Vagina (tissue), 2 donors: ENCODE results near the gene SEMA4A. TPM values are rescaled to one million over a fixed set of nuclear protein-coding genes. Genes with fewer than 3 reads are reported as not detected.

Experiments
- DNase-seq, 2 donors: peaks; one replicate each; pipeline ENCODE4 v3.0.0-alpha.2; 2017; ENCODE audit errors: extremely low spot score in 2 of 2
- H3K27ac ChIP-seq: fragments of 200-600 bp; sonication (generic); one replicate; pipeline ENCODE4 v1.5.1; 2019
- H3K27me3 ChIP-seq: fragments of 200-600 bp; sonication (generic); one replicate; pipeline ENCODE4 v1.5.1; 2019
- H3K36me3 ChIP-seq, 2 donors: fragments of 200-600 bp; sonication (generic); one replicate each; pipeline ENCODE4 v1.5.1; 2017 to 2019
- H3K4me1 ChIP-seq: fragments of 200-600 bp; sonication (generic); one replicate; pipeline ENCODE4 v1.5.1; 2019
- H3K4me3 ChIP-seq, 2 donors: fragments of 200-600 bp; sonication (generic); 1 replicate in 1 of 2; 2 replicates in 1 of 2; pipeline ENCODE4 v1.5.1; 2016 to 2019
- H3K9me3 ChIP-seq: fragments of 200-600 bp; sonication (generic); one replicate; pipeline ENCODE4 v1.5.1; 2019
- CTCF ChIP-seq, 3 experiments: fragments of 450-650 bp in 2 of 3; fragments of 200-600 bp in 1 of 3; sonication (generic) in 1 of 3; IDR thresholded peaks; one replicate each; pipeline ENCODE4 v1.5.1; 2017 to 2019; ENCODE audit warnings: antibody characterized with exemption in 3 of 3, mild to moderate bottlenecking in 2 of 3, moderate library complexity in 2 of 3
- POLR2A ChIP-seq, 2 donors: fragments of 450-650 bp; IDR thresholded peaks; one replicate each; pipeline ENCODE4 v1.6.1; 2017; ENCODE audit warnings: antibody characterized with exemption in 2 of 2, mild to moderate bottlenecking in 2 of 2, moderate library complexity in 2 of 2
- POLR2AphosphoS5 ChIP-seq, 2 donors: sonication (generic); formaldehyde crosslinking; IDR thresholded peaks; one replicate each; pipeline ENCODE4 v1.9.0; 2017; ENCODE audit warnings: antibody characterized with exemption in 2 of 2, mild to moderate bottlenecking in 2 of 2, low read depth in 1 of 2; ENCODE audit not compliant: insufficient read depth in 1 of 2
- intact Hi-C: fragments of 100-400 bp; cut with DNase I; formaldehyde crosslinking; loops from one replicate; pipeline ENCODE4 v1.15.1; 2023
- total RNA-seq: library from RNA; depleted of rRNA; stranded (reverse); fragments of >200 nt; gene quantifications from one replicate; pipeline ENCODE4 v1.2.3, GENCODE V29; 2016

The SEMA4A gene
- total RNA-seq, 1 donor from 2014 or later: 18.7 TPM

DNA sequence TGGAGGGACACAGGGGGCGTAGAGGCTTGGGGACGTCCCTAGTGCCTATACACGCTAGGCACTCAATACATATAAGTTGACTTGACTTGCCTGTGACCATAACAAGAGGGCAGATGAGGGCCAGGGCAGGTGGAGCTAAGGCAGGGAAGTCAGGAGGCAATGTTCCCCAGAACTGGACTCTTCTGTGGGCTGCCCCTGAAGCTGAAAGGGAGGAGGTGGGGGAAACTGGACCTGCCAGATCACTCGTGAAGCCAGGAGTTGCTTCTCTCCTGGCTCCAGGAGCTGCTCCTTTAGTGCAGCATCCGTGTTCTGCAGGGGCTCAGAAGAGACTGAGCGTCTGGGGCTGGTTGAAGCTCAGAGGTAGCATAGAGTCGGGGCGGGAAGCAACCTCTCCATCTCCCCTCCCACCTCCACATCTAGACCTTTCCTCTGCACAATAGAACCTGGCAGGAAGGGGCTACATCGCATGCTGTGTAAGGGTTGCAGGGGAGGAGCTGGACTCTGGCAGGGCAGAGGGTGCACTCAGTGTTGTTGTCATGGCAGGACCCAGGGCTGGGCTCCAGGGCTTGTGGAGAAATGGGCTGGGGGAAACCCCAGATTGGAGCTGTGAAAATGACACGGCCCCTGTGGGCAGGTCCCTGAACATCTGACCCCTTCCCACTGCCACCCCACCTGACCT, 2.9 kb upstream of the SEMA4A start:
- Histone ChIP-seq H3K36me3 (no peaks in the 10 kb centered on the region), H3K27me3 (no peaks in the 10 kb centered on the region), H3K9me3 (no peaks in the 10 kb centered on the region), H3K27ac (no peak overlapping the region), H3K4me3 (no peak overlapping the region), H3K4me1 (peaks cover 27% of the 10 kb centered on the region)
- intact Hi-C loops: no loop called here
- DNase-seq: no peak
- no peak for TF ChIP-seq POLR2AphosphoS5 (IDR thresholded peaks at IDR 0.05; ENCODE audit: insufficient read depth in 1 of 2, low read depth in 1 of 2)
- no peak for TF ChIP-seq POLR2A (IDR thresholded peaks at IDR 0.05)
- no peak for TF ChIP-seq CTCF (IDR thresholded peaks at IDR 0.05)

DNA sequence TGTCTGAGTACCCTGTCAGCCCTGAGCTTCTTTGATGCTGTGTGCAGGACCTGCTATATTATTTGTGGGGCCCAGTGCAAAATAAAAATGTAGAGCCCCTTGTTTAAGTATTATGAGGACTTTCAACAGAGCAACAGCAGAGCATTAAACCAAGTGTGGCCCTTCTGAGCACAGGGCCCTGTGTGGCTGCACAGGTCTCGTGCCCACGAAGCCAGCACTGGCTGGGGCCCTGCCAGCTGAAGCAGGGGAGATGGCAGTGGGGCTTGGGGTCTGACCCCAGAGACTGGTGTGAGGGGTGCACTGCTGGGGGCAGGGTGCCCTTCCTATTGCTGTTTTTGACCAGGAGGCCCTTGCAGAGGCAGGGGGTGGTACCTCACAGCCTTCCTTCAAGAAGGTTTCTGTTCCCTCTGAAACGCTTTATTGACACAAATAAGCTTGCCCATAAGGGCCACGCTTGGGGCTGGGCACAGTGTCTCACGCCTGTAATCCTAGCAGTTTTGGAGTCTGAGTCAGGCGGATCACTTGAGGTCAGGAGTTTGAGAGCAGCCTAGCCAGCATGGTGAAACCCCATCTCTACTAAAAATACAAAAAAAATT, 2.2 kb upstream of the SEMA4A start:
- peaks cover 20% of the 10 kb centered on the region for H3K4me1 ChIP-seq
- DNase-seq: no peak
- no peaks in the 10 kb centered on the region for H3K9me3 ChIP-seq
- H3K4me3 ChIP-seq: no peak overlapping the region
- TF ChIP-seq POLR2A (IDR thresholded peaks at IDR 0.05) (no peak), POLR2AphosphoS5 (IDR thresholded peaks at IDR 0.05; ENCODE audit: insufficient read depth in 1 of 2, low read depth in 1 of 2) (no peak), CTCF (IDR thresholded peaks at IDR 0.05) (no peak)
- intact Hi-C loops: no loop called here
- no peaks in the 10 kb centered on the region for H3K27me3 ChIP-seq
- H3K27ac ChIP-seq: no peak overlapping the region
- no peaks in the 10 kb centered on the region for H3K36me3 ChIP-seq

DNA sequence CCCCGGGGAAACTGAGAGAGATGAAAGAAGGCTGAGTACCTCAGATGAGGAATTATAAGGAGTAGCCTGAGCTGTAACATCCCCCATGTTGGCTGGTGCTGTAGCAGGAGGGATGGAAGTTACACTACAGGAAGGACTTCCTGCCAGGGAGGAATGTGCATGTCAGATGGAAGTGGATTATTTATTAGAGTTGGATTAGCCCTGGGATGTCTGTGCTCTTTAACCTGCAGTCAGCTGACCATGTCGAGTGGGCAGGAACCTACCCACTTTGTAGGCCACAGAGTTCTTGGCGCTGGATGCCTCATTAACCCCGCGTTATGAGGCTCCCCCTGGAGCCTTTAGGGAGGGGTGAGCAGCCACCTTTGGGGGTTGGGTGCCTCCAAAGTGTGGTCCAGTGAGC, 757 bp upstream of the SEMA4A start:
- Histone ChIP-seq H3K36me3 (no peaks in the 10 kb centered on the region), H3K4me1 (peaks cover 5% of the 10 kb centered on the region), H3K27ac (no peak overlapping the region), H3K27me3 (no peaks in the 10 kb centered on the region), H3K9me3 (no peaks in the 10 kb centered on the region), H3K4me3 (no peak overlapping the region)
- no peak for TF ChIP-seq CTCF (IDR thresholded peaks at IDR 0.05)
- no peak for TF ChIP-seq POLR2AphosphoS5 (IDR thresholded peaks at IDR 0.05; ENCODE audit: insufficient read depth in 1 of 2, low read depth in 1 of 2)
- no peak for TF ChIP-seq POLR2A (IDR thresholded peaks at IDR 0.05)
- intact Hi-C loops: no loop called here
- DNase-seq: no peak

DNA sequence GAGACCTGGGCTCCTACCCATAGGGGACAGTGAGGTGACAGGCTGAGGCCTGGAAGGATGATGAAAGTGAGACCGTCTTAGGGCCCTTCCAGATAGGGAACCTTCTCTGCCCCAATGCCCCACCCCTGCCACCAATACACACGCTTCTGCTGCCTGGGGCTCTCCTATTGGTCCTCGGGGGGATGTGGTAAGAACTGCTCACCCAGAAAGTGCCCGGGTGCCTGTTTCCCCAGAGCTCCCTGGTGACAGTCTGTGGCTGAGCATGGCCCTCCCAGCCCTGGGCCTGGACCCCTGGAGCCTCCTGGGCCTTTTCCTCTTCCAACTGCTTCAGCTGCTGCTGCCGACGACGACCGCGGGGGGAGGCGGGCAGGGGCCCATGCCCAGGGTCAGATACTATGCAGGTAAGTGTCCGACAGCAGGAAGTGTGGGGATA, 948 bp downstream of the SEMA4A start:
- no peak for DNase-seq

More for the DNA sequence above, 948 bp downstream of the SEMA4A start:
- H3K27ac ChIP-seq: peak overlapping the region; percentile 77
- no peaks in the 10 kb centered on the region for H3K27me3 ChIP-seq
- no peaks in the 10 kb centered on the region for H3K9me3 ChIP-seq
- intact Hi-C loops: no loop called here
- H3K36me3 ChIP-seq: no peaks in the 10 kb centered on the region
- peak overlapping the region in 1 of 2 donors; percentile 27 for H3K4me3 ChIP-seq
- peaks cover 5% of the 10 kb centered on the region for H3K4me1 ChIP-seq
- no peak for TF ChIP-seq POLR2A (IDR thresholded peaks at IDR 0.05)
- TF ChIP-seq CTCF (IDR thresholded peaks at IDR 0.05): no peak
- TF ChIP-seq POLR2AphosphoS5 (IDR thresholded peaks at IDR 0.05; ENCODE audit: insufficient read depth in 1 of 2, low read depth in 1 of 2): no peak
